ENCODE results near the gene PAX7. TPM values are rescaled to one million over a fixed set of nuclear protein-coding genes. Genes with fewer than 3 reads are reported as not detected.

PAX7 gene
- total RNA-seq, 1 donor from 2014 or later = not detected

- H3K36me3 ChIP-seq = no peaks in the 10 kb centered on the region
- DNase-seq (no peak), ATAC-seq (no peak)
- no peaks in the 10 kb centered on the region for H3K4me1 ChIP-seq
- intact Hi-C loops (cut with DNase I) = no loop called here
- H3K4me3 ChIP-seq = no peak overlapping the region
- peaks cover 74% of the 10 kb centered on the region for H3K27me3 ChIP-seq
- TF ChIP-seq CTCF (IDR thresholded peaks at IDR 0.05) = no peak
- H3K27ac ChIP-seq = no peak overlapping the region
- H3K9me3 ChIP-seq = no peaks in the 10 kb centered on the region
Measured at GRCh38 chr1:18723701-18724411, 93.2 kb downstream of the PAX7 start.

- no peak for ATAC-seq
- H3K36me3 ChIP-seq = no peaks in the 10 kb centered on the region
- intact Hi-C loops (cut with DNase I) = no loop called here
- peaks cover 73% of the 10 kb centered on the region for H3K27me3 ChIP-seq
- no peak overlapping the region for H3K4me3 ChIP-seq
- H3K4me1 ChIP-seq = no peaks in the 10 kb centered on the region
- no peak overlapping the region for H3K27ac ChIP-seq
- TF ChIP-seq CTCF (IDR thresholded peaks at IDR 0.05) = no peak
- DNase-seq = no peak
- no peaks in the 10 kb centered on the region for H3K9me3 ChIP-seq
Measured at GRCh38 chr1:18724801-18725200, 94.2 kb downstream of the PAX7 start.

- Histone ChIP-seq H3K27ac (no peak overlapping the region), H3K27me3 (peaks cover 73% of the 10 kb centered on the region)
Measured at GRCh38 chr1:18725231-18725895, 94.7 kb downstream of the PAX7 start.

GRCh38 chr1:18726368-18726767 lies 95.7 kb downstream of the PAX7 start:
- ATAC-seq = no peak
- peaks cover 74% of the 10 kb centered on the region for H3K27me3 ChIP-seq
- no peak overlapping the region for H3K27ac ChIP-seq
- intact Hi-C loops (cut with DNase I) = no loop called here
- no peak overlapping the region for H3K4me3 ChIP-seq
- H3K4me1 ChIP-seq = no peaks in the 10 kb centered on the region
- TF ChIP-seq CTCF (IDR thresholded peaks at IDR 0.05) = no peak
- H3K9me3 ChIP-seq = no peaks in the 10 kb centered on the region
- H3K36me3 ChIP-seq = no peaks in the 10 kb centered on the region
- no peak for DNase-seq

More at GRCh38 chr1:18725231-18725895, 94.7 kb downstream of the PAX7 start:
- Histone ChIP-seq H3K4me3 (no peak overlapping the region), H3K9me3 (no peaks in the 10 kb centered on the region), H3K36me3 (no peaks in the 10 kb centered on the region), H3K4me1 (no peaks in the 10 kb centered on the region)
- intact Hi-C loops (cut with DNase I) = no loop called here
- ATAC-seq = no peak
- DNase-seq = no peak
- no peak for TF ChIP-seq CTCF (IDR thresholded peaks at IDR 0.05)

GRCh38 chr1:18727956-18728355 lies 97.3 kb downstream of the PAX7 start:
- Histone ChIP-seq H3K4me3 (no peak overlapping the region), H3K4me1 (no peaks in the 10 kb centered on the region), H3K9me3 (no peaks in the 10 kb centered on the region), H3K36me3 (no peaks in the 10 kb centered on the region), H3K27me3 (peaks cover 73% of the 10 kb centered on the region), H3K27ac (no peak overlapping the region)
- intact Hi-C loops (cut with DNase I) = no loop called here
- no peak for TF ChIP-seq CTCF (IDR thresholded peaks at IDR 0.05)
- ATAC-seq = no peak
- DNase-seq = no peak
